Colonic mucosa (tissue), 4 donors: Measurements from ENCODE around the gene LAMC2. TPM values are rescaled to one million over a fixed set of nuclear protein-coding genes. Genes with fewer than 3 reads are reported as not detected.

Experiments
- DNase-seq: peaks from one replicate; pipeline ENCODE4 v3.0.0-alpha.2; 2020
- H3K27ac ChIP-seq: fragments of 200-600 bp; one replicate; pipeline ENCODE4 v1.8.0; 2021
- H3K27me3 ChIP-seq: fragments of 200-600 bp; one replicate; pipeline ENCODE4 v1.8.0; 2021
- H3K36me3 ChIP-seq: fragments of 200-600 bp; one replicate; pipeline ENCODE4 v1.8.0; 2021
- H3K4me1 ChIP-seq: fragments of 200-600 bp; one replicate; pipeline ENCODE4 v1.8.0; 2021; ENCODE audit warnings: mild to moderate bottlenecking
- H3K4me3 ChIP-seq: fragments of 200-600 bp; one replicate; pipeline ENCODE4 v1.8.0; 2021
- H3K9ac ChIP-seq, 2 donors: one replicate each; pipeline ENCODE4 v1.7.0; 2013; ENCODE audit warnings: control low read depth in 2 of 2, low read depth in 2 of 2, low read length in 2 of 2
- H3K9me3 ChIP-seq: fragments of 200-600 bp; one replicate; pipeline ENCODE4 v1.8.0; 2021
- CTCF ChIP-seq: fragments of 200-600 bp; IDR thresholded peaks from one replicate; pipeline ENCODE4 v1.8.0; 2022; ENCODE audit warnings: antibody characterized with exemption, mild to moderate bottlenecking
- intact Hi-C: fragments of 100-400 bp; cut with DNase I; formaldehyde crosslinking; loops from one replicate; pipeline ENCODE4 v1.14.1; 2022
- total RNA-seq, 2 donors: library from RNA; stranded (reverse); fragmentation: NEBNext Ultra II Directional in 1 of 2; extraction: Animal tissue kit (Norgen Biotek cat#: 25700) in 1 of 2; gene quantifications; one replicate each; pipeline ENCODE4 v1.2.1, GENCODE V29; 2021
- donor health status: healthy.
- donor health status: DM: no; HTN: no; CAD: no.
- donor health status: DM: no; HTN: no; CAD: no.

The LAMC2 gene
- total RNA-seq, 2 donors from 2014 or later, result 25.3 to 27.7 TPM

GRCh38 chr1:183259924-183260323, 73.9 kb downstream of the LAMC2 start:
- H3K36me3 ChIP-seq, result no peaks in the 10 kb centered on the region
- no peak for TF ChIP-seq CTCF

GRCh38 chr1:183262628-183263200, 76.7 kb downstream of the LAMC2 start:
- H3K36me3 ChIP-seq, result no peaks in the 10 kb centered on the region
- H3K27me3 ChIP-seq, result no peaks in the 10 kb centered on the region
- intact Hi-C loops, result no loop called here
- H3K9me3 ChIP-seq, result no peaks in the 10 kb centered on the region
- no peaks in the 10 kb centered on the region for H3K4me1 ChIP-seq
- H3K4me3 ChIP-seq, result no peak overlapping the region
- no peak overlapping the region for H3K9ac ChIP-seq
- no peak overlapping the region for H3K27ac ChIP-seq
- no peak for DNase-seq
- no peak for TF ChIP-seq CTCF

More at GRCh38 chr1:183259924-183260323, 73.9 kb downstream of the LAMC2 start:
- Histone ChIP-seq H3K9me3 (no peaks in the 10 kb centered on the region), H3K27ac (no peak overlapping the region), H3K27me3 (no peaks in the 10 kb centered on the region), H3K4me3 (no peak overlapping the region), H3K9ac (no peak overlapping the region), H3K4me1 (no peaks in the 10 kb centered on the region)
- no peak for DNase-seq
- intact Hi-C loops, result no loop called here

- no peak for DNase-seq
- no peaks in the 10 kb centered on the region for H3K27me3 ChIP-seq
- no peaks in the 10 kb centered on the region for H3K4me1 ChIP-seq
- no peaks in the 10 kb centered on the region for H3K9me3 ChIP-seq
- no peaks in the 10 kb centered on the region for H3K36me3 ChIP-seq
- H3K4me3 ChIP-seq, result no peak overlapping the region
- intact Hi-C loops, result no loop called here
- no peak overlapping the region for H3K27ac ChIP-seq
- no peak overlapping the region for H3K9ac ChIP-seq
- no peak for TF ChIP-seq CTCF
Measured at GRCh38 chr1:183263886-183264602, 78.0 kb downstream of the LAMC2 start.

- Histone ChIP-seq H3K9me3 (no peaks in the 10 kb centered on the region), H3K27me3 (no peaks in the 10 kb centered on the region), H3K36me3 (no peaks in the 10 kb centered on the region), H3K4me3 (no peak overlapping the region), H3K27ac (no peak overlapping the region), H3K4me1 (no peaks in the 10 kb centered on the region), H3K9ac (no peak overlapping the region)
- no peak for DNase-seq
- TF ChIP-seq CTCF, result no peak
- intact Hi-C loops, result no loop called here
Measured at GRCh38 chr1:183267646-183268431, 81.8 kb downstream of the LAMC2 start.

- no peak overlapping the region for H3K27ac ChIP-seq
Measured at GRCh38 chr1:183270541-183271141, 84.6 kb downstream of the LAMC2 start.

More at GRCh38 chr1:183270541-183271141, 84.6 kb downstream of the LAMC2 start:
- Histone ChIP-seq H3K4me3 (no peak overlapping the region), H3K27me3 (no peaks in the 10 kb centered on the region), H3K4me1 (no peaks in the 10 kb centered on the region), H3K9ac (no peak overlapping the region), H3K36me3 (no peaks in the 10 kb centered on the region), H3K9me3 (no peaks in the 10 kb centered on the region)
- no peak for DNase-seq
- TF ChIP-seq CTCF, result no peak
- intact Hi-C loops, result no loop called here
